GM21515 (cell line): ENCODE measurements around the gene ZFR2.
"Not testable (repeated sequence)": the region's sequence is repeated elsewhere in the genome, so short reads cannot be mapped to it uniquely, and the experiment has no call there.

Experiments
- ATAC-seq: cut with Tn5 transposase; IDR thresholded peaks from one replicate; pipeline ENCODE4 v1.9.1; 2021; ENCODE audit not compliant: unreplicated experiment

ZFR2 gene

GRCh38 chr19:3816566-3817218 is 52.1 kb downstream of the ZFR2 start:
- ATAC-seq, result no peak

- ATAC-seq, result not testable (repeated sequence)
Measured at GRCh38 chr19:3816148-3816547, 52.7 kb downstream of the ZFR2 start.

GRCh38 chr19:3814648-3815047 is 54.2 kb downstream of the ZFR2 start:
- ATAC-seq, result no peak

GRCh38 chr19:3813473-3814392 is 55.1 kb downstream of the ZFR2 start:
- no peak for ATAC-seq

GRCh38 chr19:3810708-3811355 is 58.0 kb downstream of the ZFR2 start:
- ATAC-seq, result no peak

GRCh38 chr19:3809881-3810707 is 58.7 kb downstream of the ZFR2 start:
- ATAC-seq, result no peak

- no peak for ATAC-seq
Measured at GRCh38 chr19:3808420-3809143, 60.3 kb downstream of the ZFR2 start.

- ATAC-seq, result no peak
Measured at GRCh38 chr19:3807574-3808354, 61.1 kb downstream of the ZFR2 start.

GRCh38 chr19:3807131-3807480 is 61.7 kb downstream of the ZFR2 start:
- no peak for ATAC-seq

- no peak for ATAC-seq
Measured at GRCh38 chr19:3805859-3806258, 63.0 kb downstream of the ZFR2 start.

- no peak for ATAC-seq
Measured at GRCh38 chr19:3804429-3804828, 64.4 kb downstream of the ZFR2 start.

- no peak for ATAC-seq
Measured at GRCh38 chr19:3803986-3804385, 64.9 kb downstream of the ZFR2 start.

- no peak for ATAC-seq
Measured at GRCh38 chr19:3803114-3803888, 65.5 kb downstream of the ZFR2 start.

- ATAC-seq, result no peak
Measured at GRCh38 chr19:3801412-3802096, 67.3 kb downstream of the ZFR2 start.

GRCh38 chr19:3800996-3801395 is 67.8 kb downstream of the ZFR2 start:
- no peak for ATAC-seq

- no peak for ATAC-seq
Measured at GRCh38 chr19:3798137-3798536, 70.7 kb downstream of the ZFR2 start.

- ATAC-seq, result no peak
Measured at GRCh38 chr19:3796358-3796757, 72.5 kb downstream of the ZFR2 start.

GRCh38 chr19:3793799-3794198 is 75.0 kb downstream of the ZFR2 start:
- ATAC-seq, result no peak
